ENCODE results near the gene SYNCRIP.
"Not testable (repeated sequence)": the region's sequence is repeated elsewhere in the genome, so short reads cannot be mapped to it uniquely, and the experiment has no call there.

The SYNCRIP gene
- 16.8 to 92.1 (median 65.2) reads per million in 18 experiments for total RNA-seq

DNA sequence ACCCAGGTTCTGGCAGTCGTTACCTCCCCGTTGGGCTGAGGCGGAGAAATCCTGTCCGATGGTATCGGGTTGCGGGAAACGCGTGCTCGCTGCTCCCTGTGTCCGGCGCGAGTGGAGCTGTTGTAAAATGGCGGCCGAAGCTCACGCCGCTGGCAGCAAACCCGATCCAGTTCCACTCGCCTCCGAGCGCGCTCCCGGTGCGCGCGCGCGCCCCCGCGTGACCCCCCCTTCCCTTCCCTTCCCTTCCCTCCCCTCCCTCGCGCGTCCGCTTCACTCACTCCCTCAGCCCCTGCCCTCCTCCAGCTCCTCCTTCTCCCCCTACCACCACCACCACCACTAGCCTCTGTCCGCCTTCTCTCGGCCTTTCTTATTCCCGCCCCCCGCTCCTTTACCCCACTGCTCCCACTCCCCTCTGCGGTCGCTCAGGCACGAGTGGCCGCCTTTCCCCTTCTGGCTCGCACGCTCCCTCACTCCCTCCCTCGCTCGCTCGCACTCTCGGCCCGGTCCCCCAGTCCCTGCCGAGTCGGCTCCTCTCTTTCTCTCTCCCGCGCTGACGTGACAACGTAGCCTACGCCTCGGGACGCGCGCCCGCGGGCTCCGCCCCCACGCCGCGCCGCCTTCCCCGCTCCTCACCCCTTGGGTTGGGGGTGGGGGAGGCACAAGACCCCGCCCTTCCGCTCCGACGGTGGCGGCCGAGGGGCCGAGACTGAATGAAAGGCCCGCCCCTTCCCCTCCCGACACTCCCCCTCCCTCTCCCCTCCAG is at the start of gene SYNCRIP:
SYNCRIP (minus strand) TSS at position 113 of the 763 bp plus-strand sequence. CDS start 1,447 bp downstream, outside the sequence.
- peak; percentile 99 for DNase-seq

DNA sequence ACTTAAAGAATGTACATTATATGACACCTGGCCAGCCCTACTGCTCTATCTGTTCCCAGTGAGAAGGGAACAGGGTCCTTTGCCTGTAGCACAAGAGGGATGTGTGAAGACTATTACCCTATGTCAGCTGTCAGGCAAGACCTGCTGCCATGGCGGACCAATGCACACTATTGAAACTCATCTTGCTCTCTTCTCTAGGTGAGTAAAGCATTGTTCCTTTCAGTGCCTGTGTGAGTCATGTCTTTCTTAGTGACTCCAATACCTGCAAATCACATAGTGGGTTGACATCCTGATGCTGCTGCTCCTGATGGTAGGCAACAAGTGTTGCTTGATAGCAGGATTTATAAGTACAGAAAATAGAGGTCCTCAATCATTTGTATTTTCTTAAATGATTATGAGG is 48.8 kb upstream of the SYNCRIP start:
- no peak for DNase-seq

DNA sequence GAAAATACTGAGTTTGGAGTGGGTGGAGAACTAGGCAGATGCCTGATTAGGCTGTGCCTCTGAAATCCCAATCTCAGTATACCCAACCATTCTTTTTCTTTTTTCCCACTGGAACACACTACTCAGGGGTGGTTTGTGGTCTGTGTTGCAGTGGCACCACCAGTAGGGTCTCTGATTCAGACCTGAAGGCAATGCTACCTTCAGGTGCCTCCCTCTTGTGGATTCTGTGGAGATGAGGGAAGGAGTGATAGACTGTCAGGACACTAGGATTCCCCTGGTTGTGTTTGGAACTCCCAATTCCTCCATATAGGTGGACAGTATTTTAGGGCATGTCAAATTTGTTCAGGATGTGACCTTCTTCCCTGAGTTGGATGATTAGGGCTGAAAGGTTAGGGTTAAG is 47.4 kb upstream of the SYNCRIP start:
- no peak for DNase-seq

DNA sequence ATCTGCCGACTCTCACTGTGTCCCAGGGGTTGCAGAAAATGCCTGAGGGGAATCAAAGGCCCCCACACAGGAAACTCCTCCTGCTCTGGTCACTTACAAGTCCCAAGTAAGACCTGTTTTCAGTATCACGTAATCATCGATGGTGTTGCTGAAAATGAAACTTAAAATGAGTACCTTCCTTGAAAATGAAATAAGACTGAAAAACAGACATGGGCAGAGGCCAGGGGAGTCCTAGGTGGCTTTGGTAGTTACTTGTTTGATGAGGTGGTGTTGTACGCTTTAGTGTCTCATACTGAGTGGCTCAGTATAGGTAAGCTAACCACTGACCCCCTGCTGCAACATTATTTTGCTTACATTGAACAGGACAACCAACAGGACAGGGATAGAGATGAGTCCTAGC is 43.0 kb upstream of the SYNCRIP start:
- no peak for DNase-seq

DNA sequence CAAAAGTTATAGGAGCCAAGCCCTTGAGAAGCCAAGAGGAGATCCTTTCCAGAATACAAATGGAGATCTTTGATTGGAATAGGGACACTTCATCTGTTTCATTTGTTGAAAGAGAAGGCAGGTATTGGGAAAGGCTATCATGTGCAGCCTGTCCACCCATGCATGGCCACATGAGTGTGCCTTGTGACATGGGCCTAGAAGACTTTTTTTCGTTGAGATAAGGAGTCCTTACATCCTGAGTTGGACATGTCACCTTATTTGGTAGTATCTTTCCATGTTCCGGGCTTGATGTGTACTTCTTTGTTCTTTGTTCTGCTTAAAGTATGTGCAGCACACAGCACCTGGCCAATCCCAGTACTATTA is 42.1 kb upstream of the SYNCRIP start:
- peak; percentile 54 to 79 for DNase-seq

DNA sequence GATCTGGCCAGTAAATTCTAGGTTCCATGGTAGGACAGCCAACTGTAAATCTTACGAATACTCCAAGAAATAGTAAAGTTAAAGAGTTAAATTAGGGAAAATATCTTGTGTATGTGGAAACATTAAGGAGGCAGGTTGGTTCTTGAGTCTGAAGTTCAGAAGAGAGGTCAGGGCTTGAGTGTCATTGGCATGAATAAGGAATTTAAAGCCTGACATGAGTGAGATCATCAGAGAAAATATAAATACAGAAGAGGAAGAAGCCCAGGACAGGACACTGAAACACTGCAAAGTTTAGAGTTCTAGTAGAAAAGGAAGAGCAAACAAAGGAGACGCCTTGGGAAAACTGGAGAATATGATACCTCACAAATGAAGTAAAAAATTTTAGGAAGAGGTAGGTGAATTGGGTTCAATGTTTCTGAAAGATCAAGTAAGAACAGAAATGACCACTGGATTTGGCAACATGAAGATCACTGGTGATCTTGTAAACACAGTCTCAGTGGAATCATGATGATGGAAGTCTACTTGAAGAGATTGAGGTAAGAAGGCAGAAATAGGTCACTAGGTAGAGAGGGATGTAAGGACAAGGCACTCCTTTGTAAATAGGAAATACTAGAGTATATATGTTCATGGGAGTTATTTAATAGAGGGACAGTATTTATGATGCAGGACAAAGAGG is 41.6 kb upstream of the SYNCRIP start:
- peak; percentile 66 to 74 for DNase-seq

DNA sequence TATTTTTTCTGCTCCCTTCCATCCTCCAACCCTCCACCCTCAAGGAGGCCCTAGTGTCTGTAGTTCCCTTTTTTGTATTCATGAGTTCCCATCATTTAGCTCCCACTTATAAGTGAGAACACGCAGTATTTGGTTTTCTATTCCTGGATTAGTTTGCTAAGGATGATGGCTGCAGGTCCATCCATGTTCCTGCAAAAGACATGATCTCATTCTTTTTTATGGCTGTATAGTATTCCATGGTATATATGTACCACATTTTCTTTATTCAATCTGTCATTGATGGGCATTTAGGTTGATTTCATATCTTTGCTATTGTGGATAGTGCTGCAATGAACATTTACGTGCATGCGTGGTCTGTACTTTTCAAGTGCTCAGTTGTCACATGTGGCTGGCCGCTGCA is 39.2 kb upstream of the SYNCRIP start:
- DNase-seq, result not testable (repeated sequence)

DNA sequence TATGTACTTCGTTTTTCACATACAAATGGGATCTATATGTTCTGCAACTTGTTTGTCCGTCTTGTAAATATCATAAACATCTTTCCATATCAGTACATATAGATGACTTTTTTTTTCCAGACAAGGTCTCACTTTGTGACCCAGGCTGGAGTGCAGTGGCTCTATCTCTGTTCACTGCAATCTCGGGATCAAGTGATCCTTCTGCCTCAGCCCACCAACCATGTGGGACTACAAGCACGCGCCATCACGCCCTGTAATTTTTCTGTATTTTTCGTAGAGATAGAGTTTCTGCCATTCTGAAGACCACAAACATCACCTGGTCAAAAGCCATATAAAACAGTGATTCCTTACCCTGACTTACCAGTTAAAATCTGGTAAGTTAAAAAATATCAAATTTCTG is 37.7 kb upstream of the SYNCRIP start:
- DNase-seq, result no peak

DNA sequence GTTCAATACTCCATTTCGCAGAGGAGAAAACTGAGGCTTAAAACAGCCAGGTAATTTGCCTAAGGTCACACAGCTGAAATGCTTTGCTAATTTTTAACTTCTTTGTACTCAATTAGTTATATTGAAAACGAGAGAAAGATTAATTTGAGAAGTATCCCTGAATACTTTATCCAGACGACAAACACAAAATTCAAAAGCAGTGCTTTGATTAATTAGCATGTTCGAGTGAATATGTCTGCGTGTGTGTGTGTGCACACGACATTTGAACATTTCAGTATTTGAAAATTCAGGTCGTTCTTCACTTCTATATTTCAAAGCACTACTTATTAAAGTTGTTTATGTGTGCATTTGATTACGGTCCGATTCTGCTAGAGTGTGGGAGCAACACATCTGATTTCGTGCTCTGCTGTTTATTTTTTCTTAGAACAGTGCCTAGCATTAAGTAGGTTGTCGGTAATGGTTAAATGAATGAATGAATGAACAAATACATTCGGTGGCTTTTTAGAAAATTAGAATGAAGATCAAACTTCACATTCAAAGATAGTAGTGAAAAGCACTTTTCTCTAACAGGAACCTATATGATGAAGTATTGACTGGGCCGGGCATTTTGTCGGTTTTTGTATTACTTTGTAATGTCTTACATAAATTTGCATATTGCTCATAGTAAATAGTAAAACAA is 36.9 kb upstream of the SYNCRIP start:
- no peak for DNase-seq

DNA sequence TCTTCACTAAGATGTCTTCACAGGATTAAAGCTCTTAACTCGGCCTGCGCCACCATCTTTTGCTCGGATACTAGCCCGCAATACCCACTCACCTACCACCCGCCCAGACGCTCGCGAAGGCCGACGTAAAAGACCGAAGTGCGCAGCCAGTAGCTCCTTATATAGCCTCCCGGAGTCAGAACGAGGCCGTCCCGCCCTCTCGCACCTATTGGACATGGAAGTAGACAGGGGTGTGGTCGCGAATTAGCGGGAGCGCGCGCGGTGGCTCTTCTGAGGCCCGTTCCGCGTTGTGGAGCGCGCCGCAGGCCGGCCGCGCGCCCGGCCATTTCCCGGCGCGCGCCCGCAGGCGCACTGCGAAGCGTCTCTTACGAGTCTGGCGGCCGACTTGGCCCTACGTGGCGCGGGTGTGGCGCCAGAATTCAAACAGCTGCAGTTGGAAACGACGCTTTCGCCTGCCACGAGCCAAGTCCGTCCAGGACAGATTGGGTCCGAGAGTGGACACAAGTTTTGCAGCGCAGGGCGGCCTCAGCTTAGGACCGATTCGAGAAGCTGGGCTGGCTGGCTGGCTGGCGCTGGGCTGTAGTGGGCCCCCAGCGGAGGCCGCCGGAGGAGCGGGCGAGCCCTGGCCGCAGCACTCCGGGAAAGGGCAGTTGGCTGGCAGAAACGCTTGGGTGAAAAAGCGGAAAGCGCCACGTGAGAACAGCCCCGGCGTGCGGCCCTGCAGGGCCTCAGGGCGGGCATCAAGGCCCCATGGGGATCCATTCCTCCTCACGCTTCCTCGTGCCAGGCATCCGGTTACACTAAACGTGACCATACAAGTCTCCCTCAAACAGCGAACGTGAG is 36.1 kb upstream of the SYNCRIP start:
- peak; percentile 99 for DNase-seq

DNA sequence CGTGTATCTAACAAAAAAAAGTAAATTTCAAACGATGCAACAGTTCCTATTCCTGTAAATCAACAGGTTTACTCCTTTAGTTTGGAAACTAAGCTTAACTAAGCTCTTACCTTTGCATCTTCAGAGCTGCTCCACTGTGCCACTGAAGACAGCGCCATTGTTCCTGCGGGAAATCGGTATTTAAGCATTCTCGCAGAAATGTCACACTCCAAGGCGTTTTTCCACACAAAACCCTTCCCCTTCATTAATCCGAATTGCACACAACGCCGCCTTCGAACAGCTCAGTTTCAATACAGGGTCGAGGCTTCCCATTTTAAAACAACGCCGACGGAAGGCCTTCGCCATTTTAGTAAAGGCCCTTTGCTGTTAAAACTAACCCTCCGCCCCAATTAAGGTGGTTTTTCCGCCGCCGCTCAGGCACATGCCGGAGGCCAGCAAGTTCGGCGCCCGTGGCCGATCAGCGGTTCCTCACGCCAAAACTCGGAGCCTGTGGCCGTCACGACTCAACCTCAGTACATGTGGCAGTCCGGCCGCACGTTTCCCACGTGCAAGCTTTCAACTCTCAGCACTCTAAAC is 35.4 kb upstream of the SYNCRIP start:
- DNase-seq, result no peak

DNA sequence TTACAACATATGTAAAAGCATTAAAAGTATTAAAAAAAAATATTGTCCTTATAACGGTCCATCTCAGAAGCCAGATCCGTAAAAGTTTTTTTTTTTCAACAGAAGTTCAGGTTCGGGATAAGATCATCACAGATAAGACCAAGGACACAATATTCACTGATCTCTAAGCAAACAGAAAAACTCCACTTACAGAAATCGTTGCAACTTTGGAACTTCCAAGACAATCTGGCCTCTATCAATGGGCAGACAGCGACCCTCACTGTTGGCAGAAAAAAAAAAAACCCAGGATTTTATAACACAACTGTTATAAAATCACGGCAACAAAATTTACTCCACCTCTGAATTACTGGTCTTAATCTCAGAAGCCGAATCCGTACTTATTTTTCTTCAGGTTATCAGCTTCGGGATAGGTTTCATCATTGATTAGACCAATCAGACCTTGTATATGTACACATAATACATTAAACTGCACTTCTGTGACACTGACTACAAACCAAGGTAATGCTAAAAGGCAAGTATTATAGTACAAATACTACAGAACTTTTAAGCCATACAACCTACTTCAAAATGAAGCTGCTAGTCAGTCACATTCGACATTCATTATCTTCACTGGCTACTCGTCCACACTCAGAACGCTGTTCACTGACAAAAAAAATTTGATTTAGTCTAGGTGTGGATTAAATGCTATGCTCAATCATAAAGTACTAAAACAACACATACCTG is 34.7 kb upstream of the SYNCRIP start:
- DNase-seq, result peak in 1 of 2 donors; percentile 31

DNA sequence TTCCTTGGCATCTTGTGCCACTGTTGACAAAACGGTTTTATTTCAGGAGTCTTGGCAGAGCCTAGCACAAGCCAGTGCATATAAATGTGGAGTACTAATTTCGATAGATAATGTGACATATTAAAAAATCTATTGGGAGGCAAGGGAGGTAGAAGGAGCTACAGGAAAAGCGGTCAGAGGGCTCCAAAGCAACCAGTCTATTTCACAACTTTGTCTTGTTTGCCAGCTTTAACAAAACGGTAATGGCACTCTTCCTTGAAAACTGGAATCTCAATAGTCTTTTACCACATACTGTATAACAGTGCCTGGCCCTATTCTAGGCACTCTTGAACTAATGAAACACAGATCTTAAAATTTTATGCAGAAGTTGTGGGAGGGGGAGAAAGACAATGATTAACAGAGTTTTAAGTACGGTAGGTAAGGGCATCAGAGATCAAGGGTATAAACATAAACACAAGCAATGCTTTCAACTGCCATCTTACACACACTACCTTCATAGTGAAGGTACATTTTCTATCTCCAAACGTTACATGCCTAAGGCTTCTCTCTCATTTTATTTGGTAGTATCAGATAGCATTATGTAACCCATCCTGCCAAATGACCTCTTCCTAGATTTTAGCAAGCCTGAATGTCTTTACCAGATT is 33.5 kb upstream of the SYNCRIP start:
- no peak for DNase-seq

DNA sequence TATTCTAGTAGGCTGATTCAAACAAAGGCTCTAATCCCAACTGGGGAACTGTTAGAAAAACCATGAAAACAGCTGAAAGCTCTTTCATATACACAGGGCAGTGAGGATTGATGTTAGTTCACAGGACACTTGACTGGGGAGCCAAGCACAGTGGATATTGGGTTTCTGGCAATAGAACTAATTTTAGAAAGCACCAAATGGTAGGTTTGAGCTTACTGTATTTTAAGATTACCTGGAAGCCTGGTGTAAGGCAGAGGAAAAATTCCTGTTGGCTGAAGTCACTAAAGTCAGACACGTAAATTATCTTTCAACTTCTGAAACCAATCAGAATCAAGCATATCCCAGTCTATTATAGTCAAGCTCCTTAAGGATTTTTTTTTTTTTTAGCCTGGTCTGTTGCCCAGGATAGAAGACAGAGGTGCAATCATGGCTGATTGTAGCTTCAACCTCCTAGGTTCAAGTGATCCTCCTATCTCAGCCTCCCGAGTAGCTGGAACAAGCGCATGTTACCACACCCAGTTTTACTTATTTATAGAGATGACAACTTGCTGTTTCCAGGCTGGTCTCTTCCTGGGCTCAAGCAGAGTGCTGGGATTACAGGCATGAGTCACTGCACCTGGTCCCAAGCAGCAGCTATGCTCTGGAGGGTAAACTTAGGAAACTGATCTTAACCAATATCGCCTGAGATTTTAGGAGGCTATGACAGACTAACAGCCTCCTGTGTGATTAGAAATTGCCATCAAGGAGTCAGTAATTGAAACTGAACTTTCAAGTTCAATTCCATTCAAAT is 32.5 kb upstream of the SYNCRIP start:
- no peak for DNase-seq

DNA sequence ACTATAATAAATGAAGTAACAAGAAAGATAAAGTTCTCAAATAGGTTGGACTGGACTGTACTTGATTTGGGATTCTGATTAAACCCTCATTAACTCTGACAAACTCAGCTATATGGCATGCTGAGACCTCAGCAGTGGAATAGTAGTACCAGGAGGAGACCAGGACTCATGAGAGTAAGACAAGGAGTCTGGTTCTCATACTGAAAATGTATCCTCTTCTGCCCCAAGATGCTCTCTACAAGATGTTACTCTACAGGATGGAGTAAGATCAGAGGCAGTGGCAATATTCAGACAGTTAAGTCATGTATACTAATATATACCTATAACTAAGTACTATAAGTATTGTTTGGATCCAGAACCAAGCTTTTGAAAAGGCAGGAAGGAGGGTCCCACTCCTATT is 31.9 kb upstream of the SYNCRIP start:
- no peak for DNase-seq

DNA sequence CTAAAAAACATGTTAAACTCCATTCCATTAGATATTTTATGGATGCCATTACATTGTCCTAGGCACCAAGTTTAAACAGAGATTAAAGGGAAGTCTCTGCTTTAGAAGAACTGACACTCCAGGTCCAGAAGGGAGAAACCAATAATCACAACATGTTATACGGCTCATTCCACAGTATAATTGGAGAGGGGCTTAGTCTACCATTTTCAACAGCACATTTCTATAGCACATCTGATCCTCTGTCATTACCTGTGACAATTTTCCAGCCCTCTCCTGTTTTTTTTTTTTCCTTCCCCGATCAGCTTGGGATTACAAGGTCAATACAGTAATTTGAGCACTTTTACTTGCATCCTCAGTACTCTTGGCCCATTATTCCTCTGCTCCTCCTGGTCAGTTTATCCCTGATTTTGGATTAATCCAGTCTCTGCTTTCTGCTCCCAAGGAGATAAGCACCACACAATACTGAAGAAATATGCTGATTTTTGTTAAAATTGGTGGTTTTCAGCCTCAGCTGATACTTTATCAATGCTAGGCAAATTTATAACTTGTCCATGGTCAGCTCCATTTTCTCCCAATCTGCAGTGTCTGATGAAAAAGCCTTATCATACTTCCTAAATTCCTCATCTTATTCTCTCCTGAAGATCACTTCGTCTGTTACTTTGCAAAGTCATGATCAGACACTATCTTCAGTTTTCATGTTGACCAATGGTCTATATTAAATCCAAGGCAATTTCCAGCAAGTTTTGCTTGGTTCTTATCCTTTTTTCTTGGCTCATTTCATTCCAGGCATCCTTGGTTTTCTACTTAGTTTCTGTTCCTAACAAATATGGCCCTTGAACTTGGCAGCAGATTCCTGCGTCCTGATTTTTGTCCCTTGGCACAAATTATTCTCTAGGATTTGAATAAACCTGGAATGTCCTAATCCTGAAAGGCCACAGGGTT is 30.8 kb upstream of the SYNCRIP start:
- DNase-seq, result no peak

DNA sequence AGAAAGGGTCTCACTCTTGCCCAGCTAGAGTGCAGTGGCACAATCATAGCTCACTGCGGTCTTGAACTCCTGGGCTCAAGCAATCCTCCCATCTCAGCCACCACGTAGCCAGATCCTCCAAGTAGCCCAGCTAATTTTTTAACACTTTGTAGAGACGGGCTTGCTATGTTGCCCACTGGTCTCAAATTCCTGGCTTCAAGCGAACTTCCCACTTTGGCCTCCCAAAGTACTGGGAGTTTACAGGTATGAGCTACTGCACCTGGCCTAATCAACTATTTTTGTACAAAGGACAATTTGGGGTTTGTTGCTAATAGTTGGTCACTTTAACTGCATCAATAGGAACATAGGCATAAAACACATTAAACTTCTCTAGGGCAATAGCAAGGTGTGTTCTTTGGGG is 29.9 kb upstream of the SYNCRIP start:
- DNase-seq, result no peak

DNA sequence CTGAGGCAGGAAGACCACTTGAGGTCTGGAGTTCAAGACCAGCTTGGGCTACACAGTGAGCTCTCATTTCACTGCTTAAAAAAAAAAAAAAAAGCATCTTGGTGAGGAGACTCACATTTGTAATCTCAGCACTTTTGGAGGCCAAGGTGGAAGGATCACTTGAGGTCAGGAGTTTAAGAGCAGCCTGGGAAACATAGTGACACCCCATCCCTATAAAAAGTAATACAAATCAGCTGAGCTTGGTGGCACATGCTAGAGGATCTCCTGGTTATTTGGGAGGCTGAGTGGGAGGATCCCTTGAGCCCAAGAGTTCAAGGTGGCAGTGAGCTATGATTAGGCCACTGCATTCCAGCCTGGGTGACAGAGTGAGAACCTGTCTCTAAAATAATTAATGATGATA is 29.4 kb upstream of the SYNCRIP start:
- DNase-seq, result no peak

DNA sequence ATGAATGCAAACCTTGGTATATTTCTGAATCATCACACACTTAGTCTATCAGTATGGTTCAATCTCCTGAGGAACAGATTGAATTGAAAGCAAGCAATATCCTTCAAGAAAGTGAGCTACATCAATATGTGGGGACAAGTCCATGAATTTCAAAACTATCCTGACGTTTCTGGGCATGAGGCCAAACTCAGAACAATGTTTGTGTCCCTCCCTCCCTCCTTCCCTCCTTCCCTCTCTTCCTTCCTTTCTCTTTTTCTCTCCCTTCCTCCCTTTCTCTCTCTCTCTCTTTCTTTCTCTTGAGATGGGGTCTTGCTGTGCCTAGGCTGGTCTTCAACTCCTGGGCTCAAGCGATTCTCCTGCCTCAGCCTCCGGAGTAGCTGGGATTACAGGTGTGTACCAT is 27.9 kb upstream of the SYNCRIP start:
- no peak for DNase-seq
